Effector CD4-positive, alpha-beta T cell (primary cell): ENCODE results near the gene LCMT2.

Experiments
- DNase-seq: peaks from one replicate; pipeline ENCODE4 v3.0.0-alpha.2; 2020
- total RNA-seq: gene quantifications from one replicate; lab custom pipeline; 2026; lab: John Stamatoyannopoulos, UW

LCMT2 gene, protein sequence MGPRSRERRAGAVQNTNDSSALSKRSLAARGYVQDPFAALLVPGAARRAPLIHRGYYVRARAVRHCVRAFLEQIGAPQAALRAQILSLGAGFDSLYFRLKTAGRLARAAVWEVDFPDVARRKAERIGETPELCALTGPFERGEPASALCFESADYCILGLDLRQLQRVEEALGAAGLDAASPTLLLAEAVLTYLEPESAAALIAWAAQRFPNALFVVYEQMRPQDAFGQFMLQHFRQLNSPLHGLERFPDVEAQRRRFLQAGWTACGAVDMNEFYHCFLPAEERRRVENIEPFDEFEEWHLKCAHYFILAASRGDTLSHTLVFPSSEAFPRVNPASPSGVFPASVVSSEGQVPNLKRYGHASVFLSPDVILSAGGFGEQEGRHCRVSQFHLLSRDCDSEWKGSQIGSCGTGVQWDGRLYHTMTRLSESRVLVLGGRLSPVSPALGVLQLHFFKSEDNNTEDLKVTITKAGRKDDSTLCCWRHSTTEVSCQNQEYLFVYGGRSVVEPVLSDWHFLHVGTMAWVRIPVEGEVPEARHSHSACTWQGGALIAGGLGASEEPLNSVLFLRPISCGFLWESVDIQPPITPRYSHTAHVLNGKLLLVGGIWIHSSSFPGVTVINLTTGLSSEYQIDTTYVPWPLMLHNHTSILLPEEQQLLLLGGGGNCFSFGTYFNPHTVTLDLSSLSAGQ
- 25.5 reads per million, percentile 52 among the genes with 10 or more reads in this experiment for total RNA-seq

DNA sequence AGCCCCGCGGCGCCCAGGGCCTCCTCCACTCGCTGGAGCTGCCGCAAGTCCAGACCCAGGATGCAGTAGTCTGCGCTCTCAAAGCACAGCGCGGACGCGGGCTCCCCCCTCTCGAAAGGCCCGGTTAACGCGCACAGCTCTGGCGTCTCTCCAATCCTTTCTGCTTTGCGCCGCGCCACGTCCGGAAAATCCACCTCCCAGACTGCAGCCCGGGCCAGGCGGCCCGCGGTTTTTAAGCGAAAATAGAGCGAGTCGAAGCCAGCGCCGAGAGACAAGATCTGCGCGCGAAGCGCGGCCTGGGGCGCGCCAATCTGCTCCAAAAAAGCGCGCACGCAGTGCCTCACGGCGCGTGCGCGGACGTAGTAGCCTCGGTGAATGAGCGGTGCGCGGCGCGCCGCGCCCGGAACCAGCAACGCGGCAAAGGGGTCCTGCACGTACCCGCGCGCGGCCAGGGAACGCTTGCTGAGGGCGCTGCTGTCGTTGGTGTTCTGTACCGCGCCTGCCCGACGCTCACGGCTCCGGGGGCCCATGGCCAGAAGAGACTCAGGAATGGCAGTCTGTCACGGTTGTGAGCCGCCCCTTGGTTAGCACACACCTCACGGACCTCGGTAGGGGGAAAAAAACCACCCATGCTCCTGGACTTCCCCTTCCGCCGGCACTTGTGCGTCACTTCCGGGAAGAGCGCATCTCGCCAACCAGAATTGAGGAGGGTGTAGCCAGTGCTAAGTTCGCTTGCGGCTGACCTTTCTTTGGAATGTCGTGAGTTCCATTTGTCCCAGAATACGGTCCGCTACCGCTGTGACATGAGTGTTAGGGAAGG is at the start of gene LCMT2:
LCMT2 (minus strand) TSS at position 614 of the 820 bp plus-strand sequence; CDS start at position 530, 84 bp downstream.
- DNase-seq, result peak; percentile 86

DNA sequence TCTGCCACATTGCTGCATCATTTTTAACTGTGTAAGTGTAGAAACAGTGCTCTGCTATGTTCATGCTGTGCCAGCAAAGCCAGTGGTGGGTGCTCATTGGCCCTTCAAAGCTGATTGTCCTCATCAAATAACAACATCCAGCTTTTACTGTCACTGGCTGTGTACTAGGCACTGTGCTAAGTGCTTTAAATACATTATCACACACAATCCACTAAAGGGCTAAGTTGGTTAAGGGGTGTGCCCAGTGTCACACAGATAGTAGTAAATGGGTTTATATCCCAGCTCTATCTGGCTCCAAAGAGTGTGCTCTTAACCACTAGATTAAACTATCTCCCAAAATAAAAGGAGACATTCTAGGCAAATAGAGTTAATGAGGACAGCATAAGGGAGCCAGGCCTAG is 48.2 kb upstream of the LCMT2 start:
- DNase-seq, result no peak

GRCh38 chr15:43376017-43376705 is 45.8 kb upstream of the LCMT2 start:
- DNase-seq, result peak; percentile 10

- peak; percentile 57 for DNase-seq
These were observed 40.9 kb upstream of the LCMT2 start, which contains the start of the genes TUBGCP4 and ZSCAN29 for GRCh38 chr15:43370975-43371974. Gene TUBGCP4 (plus strand): TSS chr15:43371101. CDS start chr15:43371355, 254 bp downstream. Gene ZSCAN29 (minus strand): TSS chr15:43371043. CDS start chr15:43369913, 1,130 bp downstream.

DNA sequence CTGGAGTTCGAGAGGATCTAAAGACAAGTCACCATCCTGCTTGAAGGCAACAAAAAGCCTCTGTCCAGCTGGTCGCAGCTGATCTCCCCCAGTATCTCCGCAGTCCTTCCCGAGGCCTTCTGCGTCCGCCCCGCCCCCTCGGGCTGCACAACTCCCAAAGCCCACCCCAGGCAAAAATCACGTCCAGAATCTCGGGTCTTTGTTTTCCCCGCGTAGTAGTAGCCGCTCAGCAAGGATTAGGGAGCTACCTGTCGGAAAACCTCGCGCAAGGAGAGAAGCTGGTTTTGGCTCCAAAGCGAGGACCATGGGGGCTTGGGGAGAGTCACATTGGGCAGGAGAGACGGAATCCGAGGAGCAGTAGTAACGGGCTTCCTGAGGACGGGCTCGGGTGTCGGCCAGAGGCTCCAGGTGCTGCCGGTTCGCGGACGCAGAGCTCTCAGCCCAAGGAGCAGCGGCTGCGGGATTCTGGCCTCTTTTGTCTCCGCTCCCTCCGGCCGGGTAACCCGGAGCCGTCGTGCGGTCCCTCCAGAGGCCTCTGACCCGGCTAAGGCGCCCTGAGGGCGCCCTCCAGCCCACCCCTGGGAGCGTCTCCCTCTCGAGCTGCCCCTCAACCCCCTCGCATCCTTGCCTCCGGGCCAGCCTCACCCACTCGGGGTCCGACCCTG is 40.1 kb upstream of the LCMT2 start:
- peak; percentile 3 for DNase-seq

GRCh38 chr15:43361313-43361903 is 31.0 kb upstream of the LCMT2 start:
- no peak for DNase-seq

GRCh38 chr15:43360821-43361220 is 30.4 kb upstream of the LCMT2 start:
- no peak for DNase-seq

DNA sequence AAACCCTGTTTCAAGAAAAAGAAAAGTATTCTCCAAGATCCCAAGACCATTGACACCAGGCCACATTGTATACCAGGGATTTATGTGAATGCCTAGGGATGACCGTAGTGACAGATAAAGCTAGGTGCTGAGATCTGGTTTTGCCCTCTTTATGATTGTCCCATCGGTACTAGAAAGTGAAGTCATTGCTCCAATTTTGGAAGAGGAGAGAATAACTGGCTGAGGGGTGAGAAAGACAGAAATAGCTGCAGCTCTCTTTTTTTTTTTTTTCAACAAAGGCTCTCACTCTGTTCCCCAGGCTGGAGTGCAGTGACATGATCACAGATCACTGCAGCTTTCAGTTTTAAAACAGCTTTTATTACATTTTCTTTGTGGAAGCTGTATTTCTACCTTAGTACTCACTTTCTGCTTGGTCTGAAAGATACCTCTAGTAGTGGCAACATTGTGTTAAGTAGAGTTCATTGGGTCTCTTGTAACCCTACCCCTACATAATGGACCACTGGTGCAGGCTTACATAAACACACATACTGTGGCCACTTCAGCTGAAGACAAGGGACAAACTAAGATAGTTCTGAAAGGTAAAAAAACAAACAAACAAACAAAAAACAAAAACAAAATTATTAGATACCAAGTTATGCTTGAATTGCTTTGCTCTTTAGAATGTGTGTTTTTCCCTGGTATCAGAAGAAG is 22.5 kb upstream of the LCMT2 start:
- DNase-seq, result no peak

DNA sequence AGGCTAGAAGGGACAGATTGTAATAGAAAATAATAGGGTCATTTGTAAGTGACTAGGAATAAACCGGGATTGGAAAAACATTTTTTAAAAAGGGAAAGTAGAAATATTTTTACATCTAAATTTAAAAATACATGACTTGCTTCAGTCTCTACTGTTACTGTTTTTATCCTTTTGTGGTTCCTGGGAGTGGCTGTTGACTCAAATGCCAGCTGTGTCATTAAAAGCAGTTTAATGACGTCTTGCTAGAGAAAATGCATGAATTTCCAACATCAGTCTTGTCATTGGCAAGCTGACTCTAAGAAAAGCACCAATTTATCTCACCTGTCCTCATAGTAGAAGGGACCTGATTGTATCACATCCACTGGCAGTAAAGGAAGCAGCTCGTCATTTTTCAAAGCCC is 16.7 kb upstream of the LCMT2 start:
- no peak for DNase-seq

- DNase-seq, result no peak
These were observed 15.9 kb upstream of the LCMT2 start for GRCh38 chr15:43346305-43346704.

GRCh38 chr15:43330780-43331087 is 361 bp upstream of the LCMT2 start:
- DNase-seq, result no peak

DNA sequence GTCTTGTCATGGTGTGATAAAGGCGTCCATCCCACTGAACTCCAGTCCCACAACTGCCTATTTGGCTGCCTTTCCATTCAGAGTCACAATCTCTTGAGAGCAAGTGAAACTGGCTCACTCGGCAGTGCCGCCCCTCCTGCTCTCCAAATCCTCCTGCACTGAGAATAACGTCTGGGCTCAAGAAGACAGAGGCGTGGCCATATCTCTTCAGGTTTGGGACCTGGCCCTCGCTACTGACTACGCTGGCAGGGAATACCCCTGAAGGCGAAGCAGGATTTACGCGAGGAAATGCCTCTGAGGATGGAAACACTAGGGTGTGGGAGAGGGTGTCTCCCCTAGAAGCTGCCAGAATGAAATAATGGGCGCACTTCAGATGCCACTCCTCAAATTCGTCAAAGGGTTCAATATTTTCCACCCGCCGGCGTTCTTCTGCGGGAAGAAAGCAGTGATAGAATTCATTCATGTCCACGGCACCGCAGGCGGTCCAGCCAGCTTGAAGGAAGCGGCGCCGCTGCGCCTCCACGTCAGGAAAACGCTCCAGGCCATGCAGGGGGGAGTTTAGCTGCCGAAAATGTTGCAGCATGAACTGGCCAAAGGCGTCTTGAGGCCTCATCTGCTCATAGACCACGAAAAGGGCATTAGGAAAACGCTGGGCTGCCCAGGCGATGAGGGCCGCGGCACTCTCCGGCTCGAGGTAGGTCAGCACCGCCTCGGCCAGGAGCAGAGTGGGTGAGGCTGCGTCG is 985 bp downstream of the LCMT2 start:
- DNase-seq, result no peak

- no peak for DNase-seq
These were observed 5.2 kb downstream of the LCMT2 start for GRCh38 chr15:43325039-43325684.

DNA sequence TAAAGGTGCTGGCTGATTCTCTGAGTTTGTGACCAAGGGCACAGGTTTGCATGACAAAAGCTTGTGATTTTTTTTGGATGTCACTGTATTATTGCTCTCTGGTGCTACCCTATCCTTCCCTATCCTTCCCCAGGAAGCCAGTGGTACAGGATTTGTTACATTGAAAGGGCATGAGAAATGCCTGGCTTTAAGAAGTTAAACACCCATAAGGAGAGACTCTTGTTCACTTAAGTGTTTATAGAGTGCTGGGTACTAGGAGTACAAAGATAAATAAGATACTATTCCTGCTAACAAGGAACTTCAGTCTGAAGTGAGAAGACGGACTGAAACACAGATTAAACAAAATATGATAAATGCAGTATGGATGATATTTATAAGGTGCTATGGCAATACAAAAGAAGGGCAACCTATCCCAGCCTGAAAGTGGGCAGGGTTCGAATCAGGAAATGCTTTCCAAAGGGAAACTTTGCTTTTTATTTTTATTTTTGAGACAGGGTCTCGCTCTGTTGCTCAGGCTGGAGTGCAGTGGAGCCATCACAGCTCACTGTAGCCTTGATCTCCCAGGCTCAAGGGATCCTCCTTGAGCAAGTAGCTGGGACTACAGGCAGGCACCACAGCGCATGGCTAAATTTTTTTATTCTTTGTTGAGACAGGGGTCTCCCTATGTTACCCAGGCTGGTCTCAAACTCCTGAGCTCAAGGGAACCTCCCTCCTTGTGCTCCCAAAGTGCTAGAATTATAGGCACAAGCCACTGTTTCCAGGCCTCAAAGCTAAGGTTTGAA is 11.2 kb downstream of the LCMT2 start:
- DNase-seq, result no peak

DNA sequence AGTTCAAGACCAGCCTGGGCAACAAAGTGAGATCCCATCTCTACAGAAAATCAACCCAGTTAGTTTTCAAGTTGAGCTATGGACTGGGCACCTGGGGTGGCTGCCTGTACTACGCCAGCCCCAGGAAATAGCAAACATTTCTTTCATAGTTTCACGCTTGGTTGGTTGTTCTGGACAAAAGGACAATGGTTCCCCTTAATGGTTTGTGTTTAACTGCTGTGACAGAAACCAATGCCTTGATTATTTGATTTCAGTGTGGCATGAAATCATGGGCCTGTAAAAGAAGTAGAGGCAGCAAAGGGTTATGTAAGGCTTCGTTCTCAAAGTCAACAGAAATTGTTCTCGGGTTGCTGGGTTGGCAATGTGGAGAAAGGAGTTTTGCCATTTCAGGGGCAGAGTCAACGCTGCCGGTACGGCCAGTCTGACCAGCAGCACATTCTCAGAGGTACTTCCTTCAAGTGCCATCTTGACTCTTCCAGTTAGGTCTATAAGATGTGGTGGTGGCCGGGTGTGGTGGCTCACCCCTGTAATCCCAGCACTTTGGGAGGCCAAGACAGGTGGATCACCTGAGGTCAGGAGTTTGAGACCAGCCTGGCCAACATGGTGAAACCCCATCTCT is 12.7 kb downstream of the LCMT2 start:
- DNase-seq, result no peak

DNA sequence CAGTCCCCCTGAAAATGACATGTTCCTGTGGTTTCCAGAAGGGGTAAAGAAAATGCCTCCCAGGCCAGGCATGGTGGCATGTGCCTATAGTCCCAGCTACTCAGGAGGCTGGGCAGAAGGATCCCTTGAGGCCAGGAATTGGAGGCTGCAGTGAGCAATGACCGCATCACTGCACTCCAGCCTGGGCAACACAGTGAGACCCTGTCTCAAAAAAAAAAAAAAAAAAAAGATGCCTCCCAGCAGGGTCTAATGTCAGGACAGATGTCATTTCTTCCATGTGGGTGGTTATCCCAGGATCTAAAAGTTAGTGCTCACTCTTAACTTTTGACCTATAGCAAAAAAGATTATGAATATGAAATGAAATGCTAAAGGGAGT is 13.4 kb downstream of the LCMT2 start:
- DNase-seq, result no peak
